Thymus (tissue), 14 donors: ENCODE data around the gene HMGCLL1. TPM values are rescaled to one million over a fixed set of nuclear protein-coding genes. Genes with fewer than 3 reads are reported as not detected.

Experiments
- DNase-seq, 9 donors: peaks; one replicate each; pipeline ENCODE4 v3.0.0-alpha.2; 2013; ENCODE audit warnings: low spot score in 9 of 9, low read depth in 6 of 9, missing footprints in 1 of 9
- H3K27ac ChIP-seq, 2 donors: one replicate each; pipeline ENCODE4 v1.5.1; 2013; ENCODE audit warnings: control low read depth in 1 of 2, low read depth in 1 of 2, low read length in 1 of 2, mild to moderate bottlenecking in 1 of 2, moderate library complexity in 1 of 2
- H3K27me3 ChIP-seq, 2 donors: one replicate each; pipeline ENCODE4 v1.5.1; 2013; ENCODE audit warnings: low read length in 1 of 2; ENCODE audit not compliant: control insufficient read depth in 2 of 2, insufficient read depth in 1 of 2
- H3K36me3 ChIP-seq, 2 donors: one replicate each; pipeline ENCODE4 v1.5.1; 2013; ENCODE audit warnings: low read length in 1 of 2, mild to moderate bottlenecking in 1 of 2, moderate library complexity in 1 of 2; ENCODE audit not compliant: control insufficient read depth in 2 of 2, insufficient read depth in 2 of 2
- H3K4me1 ChIP-seq, 2 donors: one replicate each; pipeline ENCODE4 v1.5.1; 2013; ENCODE audit warnings: low read length in 2 of 2; ENCODE audit not compliant: control insufficient read depth in 2 of 2, insufficient read depth in 2 of 2
- H3K4me3 ChIP-seq, 2 donors: one replicate each; pipeline ENCODE4 v1.5.1; 2013; ENCODE audit warnings: low read length in 2 of 2, control low read depth in 1 of 2, mild to moderate bottlenecking in 1 of 2
- H3K9me3 ChIP-seq, 2 donors: one replicate each; pipeline ENCODE4 v1.5.1; 2013; ENCODE audit warnings: low read length in 1 of 2, mild to moderate bottlenecking in 1 of 2; ENCODE audit not compliant: control insufficient read depth in 2 of 2, insufficient read depth in 1 of 2
- WGBS: extraction: QIAGEN DNeasy Blood & Tissue Kit; methylation state at CpG from one replicate; pipeline ENCODE4 v1.1.7; 2013; 5-methylcytosine and 5-hydroxymethylcytosine counted together
- long read RNA-seq, 10 donors: transcript quantifications; one replicate each; lab custom pipeline, GENCODE V29; 2026
- polyA plus RNA-seq: library from polyadenylated mRNA; stranded (reverse); fragments of 200-250 nt; gene quantifications from one replicate; pipeline ENCODE4 v1.2.3, GENCODE V29; 2013
- total RNA-seq: library from RNA; stranded (reverse); fragments of 120-200 nt; gene quantifications from one replicate; pipeline ENCODE4 v1.2.4, GENCODE V29; 2013
- donor health status: healthy.

HMGCLL1 gene
- 0.42 TPM for total RNA-seq
- polyA plus RNA-seq, result 0.34 TPM
- long read RNA-seq, donor 1, result 0 reads
- long read RNA-seq, donor 2, result 0 reads
- long read RNA-seq, donor 3, result 0 reads
- long read RNA-seq, donor 4, result 0 reads
- long read RNA-seq, donor 5, result 0 reads
- long read RNA-seq, donor 6, result 0 reads
- long read RNA-seq, donor 7, result 0 reads
- long read RNA-seq, donor 8, partial matches to known transcripts, result 0 of 1 reads
- long read RNA-seq, donor 8, other reads (novel, unspliced or antisense), result 0 of 1 reads
- long read RNA-seq, donor 9, partial matches to known transcripts, result 0 of 1 reads
- long read RNA-seq, donor 9, other reads (novel, unspliced or antisense), result 0 of 1 reads
- long read RNA-seq, donor 10, result 0 reads

- no peak within 1 kb of the TSS for H3K4me3 ChIP-seq
- DNase-seq, result peak in 1 of 9 donors; percentile 1
- no peaks in the 10 kb centered on the region for H3K4me1 ChIP-seq
- peaks cover 0 to 11% of the 10 kb centered on the region in 2 donors for H3K27me3 ChIP-seq
- H3K27ac ChIP-seq, result no peak within 1 kb of the TSS
- WGBS, result 8% methylated on average over 49 of the region's 49 CpGs
- peaks cover 0 to 3% of the 10 kb centered on the region in 2 donors for H3K9me3 ChIP-seq
- H3K36me3 ChIP-seq, result no peaks in the 10 kb centered on the region
These were observed at the start of gene HMGCLL1 for GRCh38 chr6:55578537-55579363. TSS of gene HMGCLL1 (minus strand) at chr6:55579192. CDS start at chr6:55579055, 137 bp downstream.

DNA sequence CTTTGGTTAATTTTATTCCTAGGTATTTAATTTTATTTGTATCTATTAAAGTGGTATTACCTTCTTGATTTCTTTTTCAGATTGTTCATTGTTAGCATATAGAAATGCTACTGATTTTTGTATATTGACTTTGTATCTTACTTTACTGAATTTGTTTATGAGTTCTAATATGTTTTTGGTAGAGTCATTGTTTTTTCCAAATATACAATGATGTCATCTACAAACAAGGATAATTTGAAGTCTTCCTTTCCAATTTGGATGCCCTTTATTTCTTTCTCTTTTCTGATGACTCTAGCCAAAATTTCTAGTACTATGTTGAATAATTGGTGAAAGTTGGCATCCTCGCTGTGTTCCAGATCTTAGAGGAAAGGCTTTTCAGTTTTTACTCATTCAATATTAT lies 43.0 kb upstream of the HMGCLL1 start:
- Histone ChIP-seq H3K4me1 (no peaks in the 10 kb centered on the region), H3K4me3 (no peak overlapping the region), H3K36me3 (no peaks in the 10 kb centered on the region), H3K27ac (no peak overlapping the region), H3K27me3 (no peaks in the 10 kb centered on the region), H3K9me3 (no peaks in the 10 kb centered on the region)
- DNase-seq, result no peak
- 95% methylated on average over 1 of the region's 1 CpG for WGBS

- no peak overlapping the region for H3K4me3 ChIP-seq
- no peak overlapping the region for H3K27ac ChIP-seq
- H3K4me1 ChIP-seq, result no peaks in the 10 kb centered on the region
- no peak for DNase-seq
- no peaks in the 10 kb centered on the region for H3K27me3 ChIP-seq
- no peaks in the 10 kb centered on the region for H3K36me3 ChIP-seq
- no peaks in the 10 kb centered on the region for H3K9me3 ChIP-seq
- WGBS, result 93% methylated on average over 3 of the region's 3 CpGs
These were observed 42.3 kb upstream of the HMGCLL1 start for GRCh38 chr6:55621244-55621643.

GRCh38 chr6:55617272-55617671 lies 38.3 kb upstream of the HMGCLL1 start:
- Histone ChIP-seq H3K27ac (no peak overlapping the region), H3K36me3 (no peaks in the 10 kb centered on the region), H3K4me3 (no peak overlapping the region), H3K27me3 (no peaks in the 10 kb centered on the region), H3K4me1 (no peaks in the 10 kb centered on the region), H3K9me3 (no peaks in the 10 kb centered on the region)
- peak in 1 of 9 donors; percentile 0 for DNase-seq
- 92% methylated on average over 5 of the region's 5 CpGs for WGBS

DNA sequence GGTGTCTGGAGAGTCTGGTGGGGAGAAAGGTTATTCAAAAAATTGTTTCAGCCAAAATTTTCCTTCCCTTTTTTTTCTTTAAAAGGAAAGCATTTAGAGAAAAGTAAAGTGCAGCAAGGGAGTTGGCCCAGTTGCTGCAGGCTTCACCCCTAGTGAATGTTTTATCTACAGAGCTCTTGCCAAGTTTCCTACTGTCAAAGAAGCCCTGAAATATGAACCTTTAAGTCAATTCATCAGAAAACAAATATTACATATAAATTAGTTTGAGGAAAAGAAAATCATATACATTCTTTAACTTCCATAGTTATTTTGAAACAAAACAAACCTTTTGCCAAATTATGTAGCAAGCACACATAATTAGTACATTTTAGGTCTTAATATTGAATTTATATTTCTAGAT lies 25.0 kb upstream of the HMGCLL1 start:
- DNase-seq, result no peak

DNA sequence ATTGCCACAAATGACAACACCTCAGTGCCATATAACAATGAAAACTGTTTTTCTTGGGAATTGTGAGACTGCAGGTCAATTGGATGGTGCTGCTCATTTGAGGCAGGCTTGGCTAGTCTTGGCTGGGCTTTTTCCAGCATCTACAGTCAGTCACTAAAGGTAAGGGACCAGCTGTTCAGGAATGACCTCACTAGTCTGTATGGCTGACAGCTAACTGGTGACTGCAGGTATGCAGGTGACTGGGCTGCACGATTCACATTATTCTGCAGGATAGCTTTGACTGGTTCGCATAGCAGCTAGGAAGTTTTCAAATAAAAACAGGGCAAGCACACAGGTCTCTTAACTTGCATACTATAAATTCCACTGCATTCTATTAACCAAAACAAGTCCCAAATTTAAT lies 22.1 kb upstream of the HMGCLL1 start:
- H3K4me3 ChIP-seq, result no peak overlapping the region
- H3K36me3 ChIP-seq, result no peaks in the 10 kb centered on the region
- no peaks in the 10 kb centered on the region for H3K9me3 ChIP-seq
- no peak overlapping the region for H3K27ac ChIP-seq
- no peak for DNase-seq
- H3K4me1 ChIP-seq, result no peaks in the 10 kb centered on the region
- WGBS, result 85% methylated on average over 2 of the region's 2 CpGs
- no peaks in the 10 kb centered on the region for H3K27me3 ChIP-seq

More for the DNA sequence above, 25.0 kb upstream of the HMGCLL1 start:
- H3K4me3 ChIP-seq, result no peak overlapping the region
- no peaks in the 10 kb centered on the region for H3K4me1 ChIP-seq
- no peaks in the 10 kb centered on the region for H3K27me3 ChIP-seq
- no peak overlapping the region for H3K27ac ChIP-seq
- no peaks in the 10 kb centered on the region for H3K36me3 ChIP-seq
- H3K9me3 ChIP-seq, result peaks cover 0 to 4% of the 10 kb centered on the region in 2 donors

- no peaks in the 10 kb centered on the region for H3K36me3 ChIP-seq
- H3K27me3 ChIP-seq, result no peaks in the 10 kb centered on the region
- no peaks in the 10 kb centered on the region for H3K4me1 ChIP-seq
- H3K27ac ChIP-seq, result no peak overlapping the region
- H3K9me3 ChIP-seq, result no peaks in the 10 kb centered on the region
- no peak for DNase-seq
- WGBS, result 18% methylated on average over 2 of the region's 2 CpGs
- no peak overlapping the region for H3K4me3 ChIP-seq
These were observed 15.4 kb upstream of the HMGCLL1 start for GRCh38 chr6:55594442-55594841.

- no peaks in the 10 kb centered on the region for H3K27me3 ChIP-seq
- H3K27ac ChIP-seq, result no peak overlapping the region
- DNase-seq, result no peak
- no peaks in the 10 kb centered on the region for H3K36me3 ChIP-seq
- H3K9me3 ChIP-seq, result no peaks in the 10 kb centered on the region
- H3K4me3 ChIP-seq, result no peak overlapping the region
- H3K4me1 ChIP-seq, result no peaks in the 10 kb centered on the region
These were observed 5.8 kb upstream of the HMGCLL1 start for GRCh38 chr6:55584654-55585354.

DNA sequence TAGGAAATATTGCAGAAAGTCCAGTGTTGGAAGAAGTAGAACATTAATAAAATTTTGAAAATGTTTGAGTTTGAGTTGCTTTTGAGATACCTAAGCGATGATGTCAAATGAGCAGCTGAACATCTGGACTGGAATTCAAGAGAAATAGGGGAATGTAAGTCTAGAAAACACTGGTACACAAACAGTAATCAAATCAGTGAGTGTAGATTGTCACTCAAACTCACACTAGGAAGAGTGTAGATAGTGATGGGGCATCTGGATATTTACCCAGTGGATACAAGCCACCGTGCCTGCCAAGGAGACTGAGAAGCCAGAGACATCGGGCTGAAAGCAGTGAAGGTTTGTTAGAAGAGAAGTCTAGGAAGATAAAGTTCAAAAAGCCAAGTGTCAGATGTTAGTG lies 2.2 kb downstream of the HMGCLL1 start:
- DNase-seq, result no peak
- Histone ChIP-seq H3K4me3 (no peak overlapping the region), H3K9me3 (peaks cover 0 to 3% of the 10 kb centered on the region in 2 donors), H3K36me3 (no peaks in the 10 kb centered on the region), H3K27ac (no peak overlapping the region), H3K27me3 (peaks cover 0 to 11% of the 10 kb centered on the region in 2 donors), H3K4me1 (no peaks in the 10 kb centered on the region)
- WGBS, result 90% methylated on average over 3 of the region's 3 CpGs
